GM23338 (cell line): Measurements from ENCODE around the gene ATP6V0C. TPM values are rescaled to one million over a fixed set of nuclear protein-coding genes. Genes with fewer than 3 reads are reported as not detected.

Experiments used
- ATAC-seq: fragments of 200-7000 bp; cut with Tn5 transposase; 3 replicates; pipeline ENCODE4 v1.9.1; 2020
- DNase-seq: peaks from one replicate; pipeline ENCODE4 v3.0.0-alpha.2; 2015; ENCODE audit warnings: low spot score
- H2AFZ ChIP-seq: fragments of 200-600 bp; sonication (generic); 2 replicates; pipeline ENCODE4 v1.8.0; 2016; ENCODE audit warnings: antibody characterized with exemption, mild to moderate bottlenecking, moderate library complexity
- H3F3A ChIP-seq: fragments of 200-600 bp; sonication (generic); replicated peaks from 2 replicates; pipeline ENCODE4 v1.8.0; 2017; ENCODE audit warnings: antibody characterized with exemption, mixed run types, low read depth
- H3K27ac ChIP-seq: fragments of 200-600 bp; sonication (generic); 2 replicates; pipeline ENCODE4 v1.6.1; 2016; ENCODE audit warnings: low read depth
- H3K27me3 ChIP-seq: fragments of 200-600 bp; sonication (generic); 2 replicates; pipeline ENCODE4 v1.8.0; 2016; ENCODE audit warnings: mild to moderate bottlenecking, mixed run types, moderate library complexity; ENCODE audit not compliant: insufficient read depth
- H3K36me3 ChIP-seq: fragments of 200-600 bp; sonication (generic); 2 replicates; pipeline ENCODE4 v1.8.0; 2016; ENCODE audit warnings: mild to moderate bottlenecking; ENCODE audit not compliant: insufficient read depth
- H3K4me1 ChIP-seq: fragments of 200-600 bp; sonication (generic); 2 replicates; pipeline ENCODE4 v1.8.0; 2016; ENCODE audit warnings: mild to moderate bottlenecking, moderate library complexity; ENCODE audit not compliant: insufficient read depth
- H3K4me2 ChIP-seq: fragments of 200-600 bp; sonication (generic); 2 replicates; pipeline ENCODE4 v1.7.1; 2017; ENCODE audit warnings: mixed run types
- H3K4me3 ChIP-seq: fragments of 200-600 bp; sonication (generic); 2 replicates; pipeline ENCODE4 v1.6.1; 2016; ENCODE audit warnings: mixed run types
- H3K79me2 ChIP-seq: fragments of 200-600 bp; sonication (generic); replicated peaks from 2 replicates; pipeline ENCODE4 v1.8.0; 2017; ENCODE audit warnings: mild to moderate bottlenecking; ENCODE audit not compliant: insufficient read depth
- H3K9me2 ChIP-seq: fragments of 200-600 bp; sonication (generic); 2 replicates; pipeline ENCODE4 v1.8.0; 2017; ENCODE audit not compliant: insufficient read depth
- H4K20me1 ChIP-seq: fragments of 200-600 bp; sonication (generic); replicated peaks from 2 replicates; pipeline ENCODE4 v1.8.0; 2017; ENCODE audit warnings: mild to moderate bottlenecking; ENCODE audit not compliant: insufficient read depth
- H3K27ac Mint-ChIP-seq: 2 replicates; pipeline ENCODE4 v1.8.0; 2020; ENCODE audit warnings: inconsistent platforms, mild to moderate bottlenecking, moderate library complexity, mixed read lengths
- H3K27me3 Mint-ChIP-seq: 3 replicates; pipeline ENCODE4 v1.8.0; 2022; ENCODE audit warnings: low read depth, mild to moderate bottlenecking, moderate library complexity, mixed read lengths, inconsistent platforms; ENCODE audit not compliant: insufficient read depth, poor library complexity
- H3K36me3 Mint-ChIP-seq: 3 replicates; pipeline ENCODE4 v1.8.0; 2021; ENCODE audit warnings: low read depth, mild to moderate bottlenecking, inconsistent platforms, moderate library complexity, mixed read lengths
- H3K4me1 Mint-ChIP-seq: 3 replicates; pipeline ENCODE4 v1.8.0; 2020; ENCODE audit warnings: mild to moderate bottlenecking, inconsistent platforms, mixed read lengths
- H3K4me3 Mint-ChIP-seq: 3 replicates; pipeline ENCODE4 v1.8.0; 2021; ENCODE audit warnings: moderate library complexity, mild to moderate bottlenecking, inconsistent platforms, mixed read lengths
- H3K9me3 Mint-ChIP-seq: 3 replicates; pipeline ENCODE4 v1.8.0; 2020; ENCODE audit warnings: moderate library complexity, mild to moderate bottlenecking, inconsistent platforms, mixed read lengths
- CREB1 ChIP-seq: fragments of 250-450 bp; sonication (Bioruptor Pico); IDR thresholded peaks from 2 replicates; pipeline ENCODE4 v1.5.0; 2020; ENCODE audit warnings: low read depth, mild to moderate bottlenecking, moderate library complexity
- ETS1 ChIP-seq: IDR thresholded peaks from 2 replicates; pipeline ENCODE4 v1.6.1; 2016; ENCODE audit warnings: antibody characterized with exemption
- EZH2 ChIP-seq: fragments of 200-600 bp; sonication (generic); IDR thresholded peaks from one replicate; pipeline ENCODE4 v1.8.0; 2017; ENCODE audit warnings: antibody characterized with exemption, mild to moderate bottlenecking, low read depth; ENCODE audit not compliant: unreplicated experiment
- EZH2phosphoT487 ChIP-seq: fragments of 200-600 bp; sonication (generic); IDR thresholded peaks from one replicate; pipeline ENCODE4 v1.8.1; 2018; ENCODE audit warnings: antibody characterized with exemption; ENCODE audit not compliant: unreplicated experiment
- REST ChIP-seq: IDR thresholded peaks from one replicate; pipeline ENCODE4 v1.6.1; 2018; ENCODE audit warnings: antibody characterized with exemption; ENCODE audit not compliant: unreplicated experiment
- STAT1 ChIP-seq: IDR thresholded peaks from one replicate; pipeline ENCODE4 v1.6.1; 2016; ENCODE audit warnings: antibody characterized with exemption; ENCODE audit not compliant: unreplicated experiment
- ZNF114 ChIP-seq: fragments of 250-450 bp; sonication (Bioruptor Pico); IDR thresholded peaks from 2 replicates; pipeline ENCODE4 v1.5.0; 2020; ENCODE audit warnings: mild to moderate bottlenecking, moderate library complexity
- ZNF331 ChIP-seq: fragments of 250-450 bp; sonication (Bioruptor Pico); IDR thresholded peaks from 2 replicates; pipeline ENCODE4 v1.5.0; 2020; ENCODE audit warnings: low read depth, mild to moderate bottlenecking, moderate library complexity
- ZNF462 ChIP-seq: fragments of 250-450 bp; sonication (Bioruptor Pico); IDR thresholded peaks from 2 replicates; pipeline ENCODE4 v1.5.0; 2020; ENCODE audit warnings: mild to moderate bottlenecking, moderate library complexity
- polyA plus RNA-seq: library from polyadenylated mRNA; unstranded; fragments of >200 nt; fragmentation: Nextera tagmentation; extraction: Ambion mirVana; gene quantifications from 2 replicates; pipeline ENCODE4 v1.2.1, GENCODE V29; 2016
- total RNA-seq: library from RNA; depleted of rRNA; stranded (reverse); fragments of >200 nt; shearing (Covaris generic); gene quantifications from 2 replicates; pipeline ENCODE4 v1.2.3, GENCODE V29; 2014

Gene ATP6V0C
- total and polyA plus RNA-seq, 2 experiments from 2014 or later = 98.2 to 162 TPM

GRCh38 chr16:2477327-2477726 lies 36.4 kb upstream of the ATP6V0C start:
- no peaks in the 10 kb centered on the region; the same call in 2 of the 3 replicates for H3K36me3 Mint-ChIP-seq
- Histone ChIP-seq H3K4me2 (no peak overlapping the region), H3K36me3 (no peaks in the 10 kb centered on the region), H2AFZ (no peak overlapping the region), H3K9me2 (no peaks in the 10 kb centered on the region), H3K4me3 (no peak overlapping the region), H3K4me1 (peaks cover 8% of the 10 kb centered on the region), H4K20me1 (peaks cover 32% of the 10 kb centered on the region), H3F3A (peaks cover 16% of the 10 kb centered on the region), H3K79me2 (peaks cover 17% of the 10 kb centered on the region), H3K27ac (no peak overlapping the region), H3K27me3 (peaks cover 35% of the 10 kb centered on the region)
- ATAC-seq = no peak
- no peak for DNase-seq
- no peak overlapping the region for H3K27ac Mint-ChIP-seq
- no peaks in the 10 kb centered on the region for H3K9me3 Mint-ChIP-seq
- H3K4me1 Mint-ChIP-seq = peaks cover 10% of the 10 kb centered on the region; the same call in 2 of the 3 replicates
- no peak overlapping the region; the same call in 2 of the 3 replicates for H3K4me3 Mint-ChIP-seq
- no peak for TF ChIP-seq ETS1
- TF ChIP-seq ZNF462 (CRISPR knock-in tag) = no peak
- no peak for TF ChIP-seq STAT1
- TF ChIP-seq EZH2 = no peak
- TF ChIP-seq REST = no peak
- no peak for TF ChIP-seq EZH2phosphoT487
- TF ChIP-seq ZNF331 (CRISPR knock-in tag) = no peak
- no peak for TF ChIP-seq ZNF114 (CRISPR knock-in tag)
- no peak for TF ChIP-seq CREB1 (CRISPR knock-in tag)
- H3K27me3 Mint-ChIP-seq = peaks cover 29% of the 10 kb centered on the region
